Kasumi-1 (cell line): ENCODE data around the gene ATRN.
"Not testable (repeated sequence)": the region's sequence is repeated elsewhere in the genome, so short reads cannot be mapped to it uniquely, and the experiment has no call there.

Experiments used
- DNase-seq, 2 experiments: peaks; one replicate each; lab custom pipeline; 2025; lab: John Stamatoyannopoulos, UW

ATRN gene

DNA sequence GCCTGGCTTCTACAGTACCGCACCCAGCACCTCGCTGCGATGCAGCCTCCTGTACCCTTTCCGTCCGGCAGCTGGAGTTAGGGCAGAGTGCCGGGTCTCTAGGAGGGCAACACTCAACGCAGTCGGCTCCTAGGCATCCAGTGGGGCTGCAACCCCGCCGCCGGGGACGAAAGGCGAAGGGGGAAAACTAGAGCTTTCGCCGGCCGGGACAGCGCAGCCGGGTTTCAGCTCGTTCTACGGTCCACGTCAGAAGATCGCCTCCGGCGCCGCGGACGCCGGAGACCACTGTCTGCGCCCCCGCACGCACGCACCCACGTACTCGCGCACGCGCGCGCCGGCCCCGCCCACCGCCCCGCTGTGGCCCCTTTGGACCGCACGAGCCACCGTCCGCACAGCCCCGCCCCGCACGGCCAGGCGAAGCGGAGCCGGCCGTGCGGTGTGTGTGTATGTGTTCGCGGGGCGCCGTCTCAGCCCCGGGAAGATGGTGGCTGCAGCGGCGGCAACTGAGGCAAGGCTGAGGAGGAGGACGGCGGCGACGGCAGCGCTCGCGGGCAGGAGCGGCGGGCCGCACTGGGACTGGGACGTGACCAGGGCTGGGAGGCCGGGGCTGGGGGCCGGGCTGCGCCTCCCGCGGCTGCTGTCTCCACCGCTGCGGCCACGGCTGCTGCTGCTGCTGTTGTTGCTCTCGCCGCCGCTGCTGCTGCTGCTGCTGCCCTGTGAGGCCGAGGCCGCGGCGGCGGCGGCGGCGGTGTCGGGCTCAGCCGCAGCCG is at the start of gene ATRN:
Gene ATRN (plus strand): TSS at position 392 of the 770 bp plus-strand sequence. CDS start 90 bp downstream, at position 482.
- DNase-seq = peak; percentile 71 to 75

DNA sequence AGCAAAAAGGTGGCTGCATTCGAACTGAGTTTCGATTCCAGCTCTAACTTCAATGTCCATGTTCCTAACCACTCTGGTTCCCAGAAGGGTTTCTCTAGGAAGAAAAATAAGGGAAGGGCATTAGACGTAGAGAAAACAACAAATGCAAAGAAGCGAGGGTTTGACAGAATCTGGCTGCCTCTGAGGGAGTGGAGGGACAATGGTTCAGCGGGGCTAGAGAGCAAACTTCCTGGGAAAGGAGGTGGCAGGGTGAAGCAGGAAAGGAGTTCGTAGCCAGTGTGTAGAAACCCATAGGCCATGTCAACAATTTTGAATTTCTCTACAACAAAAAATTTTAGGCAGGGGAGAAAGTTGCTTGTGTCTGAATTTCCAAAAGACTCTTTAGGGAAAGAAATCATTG is 48.8 kb upstream of the ATRN start:
- no peak for DNase-seq

DNA sequence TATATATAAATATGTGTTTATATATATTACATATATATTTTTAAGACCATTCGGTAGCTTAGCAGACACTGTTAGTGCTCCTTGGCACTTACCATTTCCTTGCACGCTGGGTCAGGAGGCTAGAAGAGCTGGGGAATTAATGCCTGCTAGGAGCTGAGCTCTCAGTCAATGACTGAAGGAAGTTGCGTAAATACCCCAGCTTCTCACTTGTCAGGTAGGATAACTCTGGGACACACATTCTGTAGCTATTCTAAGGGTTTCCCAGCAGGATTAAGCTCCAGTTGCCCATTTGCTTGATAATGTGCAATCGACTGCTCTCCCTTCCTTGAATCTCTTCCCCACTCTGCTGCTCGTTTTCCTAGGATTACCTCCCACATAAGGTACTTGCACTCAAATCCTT is 47.7 kb upstream of the ATRN start:
- no peak for DNase-seq

DNA sequence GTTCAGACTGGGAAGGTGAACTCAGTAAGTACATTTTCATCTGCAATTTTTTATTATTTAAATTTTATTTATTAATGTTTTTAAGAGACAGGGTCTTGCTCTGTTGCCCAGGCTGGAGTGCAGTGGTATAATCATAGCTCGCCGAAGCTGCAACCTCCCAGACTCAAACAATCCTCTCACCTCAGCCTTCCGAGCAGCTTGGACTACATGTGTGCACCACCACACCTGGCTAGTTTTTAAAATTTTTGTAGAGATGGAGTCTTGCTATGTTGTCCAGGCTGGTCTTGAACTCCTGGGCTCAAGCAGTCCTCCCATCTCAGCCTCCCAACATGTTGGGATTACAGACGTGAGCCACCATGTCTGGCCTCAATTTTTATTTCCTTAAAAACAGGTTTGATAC is 44.1 kb upstream of the ATRN start:
- not testable (repeated sequence) for DNase-seq

DNA sequence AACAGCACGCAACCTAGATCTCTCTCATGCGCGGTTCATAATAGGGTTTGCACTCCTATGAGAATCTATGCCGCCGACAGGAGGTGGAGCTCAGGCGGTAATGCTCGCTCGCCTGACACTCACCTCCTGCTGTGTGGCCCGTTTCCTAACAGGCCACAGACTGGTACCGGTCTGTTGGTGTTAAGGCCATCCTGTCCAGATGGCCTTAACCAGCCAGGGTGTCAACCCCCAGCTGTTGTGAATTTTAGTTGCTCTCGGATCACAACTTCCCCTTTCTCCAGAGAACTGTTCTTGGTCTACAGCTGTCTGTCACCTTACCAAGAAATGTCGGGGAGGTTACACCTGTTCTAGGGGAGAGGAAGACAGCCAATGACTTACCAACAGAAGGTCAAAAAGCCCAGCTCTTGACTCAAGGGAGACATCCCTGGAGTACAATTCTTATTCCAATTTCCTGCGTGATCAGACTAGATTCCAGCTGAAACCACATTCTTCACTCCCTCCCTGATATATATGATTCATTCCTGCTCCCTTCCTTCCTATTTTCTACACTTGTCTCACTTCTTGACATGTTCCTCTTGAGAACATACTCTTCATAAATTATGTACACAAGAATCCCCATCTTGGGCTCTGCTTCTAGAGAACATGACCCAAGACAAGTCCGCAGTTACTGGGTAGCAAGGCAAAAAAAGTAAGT is 40.3 kb upstream of the ATRN start:
- DNase-seq = peak; percentile 88 to 91

DNA sequence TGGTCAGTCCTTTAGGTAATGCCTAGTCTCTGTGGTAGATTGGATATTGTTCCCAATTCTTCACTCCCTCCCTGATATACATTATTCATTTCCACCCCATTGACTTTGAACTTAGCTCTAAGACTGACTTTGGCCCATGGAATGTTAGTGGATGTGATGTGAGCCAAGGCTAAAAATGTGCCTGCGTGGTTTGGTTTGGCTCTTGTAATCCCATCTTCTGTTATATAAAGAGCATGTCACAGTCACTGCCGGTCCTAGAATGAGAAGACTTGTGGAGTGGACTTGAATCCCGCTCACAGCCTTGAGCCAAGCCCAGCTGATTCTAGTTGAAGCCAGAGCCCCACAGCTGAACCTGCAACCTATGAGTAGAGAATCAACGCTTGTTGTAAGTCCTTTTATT is 39.7 kb upstream of the ATRN start:
- DNase-seq = no peak

DNA sequence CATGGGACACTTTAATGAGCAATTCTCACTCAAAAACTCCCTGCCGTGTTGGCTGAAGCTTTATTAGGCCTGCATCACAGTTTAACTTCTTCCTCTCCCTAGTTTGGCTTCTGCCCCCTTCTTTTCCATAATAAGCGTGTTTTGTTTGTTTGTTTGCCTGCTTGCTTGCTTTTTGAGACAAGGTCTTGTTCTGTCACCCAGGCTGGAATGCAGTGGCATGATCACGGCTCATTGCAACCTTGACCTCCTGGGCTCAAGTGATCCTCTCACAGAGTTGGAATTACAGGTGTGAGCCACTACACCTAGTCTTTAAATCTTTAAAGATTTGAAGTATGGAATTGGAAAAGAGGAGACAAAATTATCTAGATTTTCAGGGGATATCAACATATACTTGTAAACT is 38.0 kb upstream of the ATRN start:
- no peak for DNase-seq

DNA sequence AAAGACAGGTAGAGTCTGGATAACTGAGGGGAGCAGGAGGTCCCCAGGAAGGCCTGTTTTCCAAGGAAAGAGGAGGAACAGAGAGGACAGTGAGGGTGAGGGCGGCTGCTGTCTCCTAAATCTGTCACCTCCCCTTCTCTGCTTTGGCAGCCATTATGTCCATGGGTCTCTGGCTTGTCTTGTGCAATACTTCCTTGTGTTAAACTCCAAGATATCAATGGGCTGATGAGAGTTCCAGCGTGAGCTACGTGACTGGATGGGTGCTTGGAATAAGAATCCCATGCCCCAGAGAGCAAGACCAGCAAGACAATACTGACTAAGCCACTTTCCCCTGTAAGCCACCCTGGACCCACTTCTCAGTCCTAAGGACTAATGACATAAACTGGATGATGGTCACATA is 37.1 kb upstream of the ATRN start:
- no peak for DNase-seq

DNA sequence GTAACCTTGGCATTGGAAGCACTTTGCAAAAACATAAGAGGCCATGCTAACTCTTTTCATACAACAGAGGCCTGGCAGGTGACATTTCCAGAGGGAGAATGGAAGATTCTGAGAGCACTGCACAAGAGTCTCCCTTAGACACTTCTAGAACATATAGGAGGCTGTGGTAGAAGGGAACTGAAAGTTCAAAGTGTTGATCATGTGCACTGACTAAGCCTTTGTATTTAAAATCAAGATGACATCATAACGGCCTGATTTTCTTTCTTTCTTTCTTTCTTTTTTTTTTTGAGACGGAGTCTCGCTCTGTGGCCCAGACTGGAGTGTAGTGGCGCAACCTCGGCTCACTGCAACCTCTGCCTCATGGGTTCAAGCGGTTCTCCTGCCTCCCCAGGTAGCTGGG is 36.6 kb upstream of the ATRN start:
- no peak for DNase-seq

DNA sequence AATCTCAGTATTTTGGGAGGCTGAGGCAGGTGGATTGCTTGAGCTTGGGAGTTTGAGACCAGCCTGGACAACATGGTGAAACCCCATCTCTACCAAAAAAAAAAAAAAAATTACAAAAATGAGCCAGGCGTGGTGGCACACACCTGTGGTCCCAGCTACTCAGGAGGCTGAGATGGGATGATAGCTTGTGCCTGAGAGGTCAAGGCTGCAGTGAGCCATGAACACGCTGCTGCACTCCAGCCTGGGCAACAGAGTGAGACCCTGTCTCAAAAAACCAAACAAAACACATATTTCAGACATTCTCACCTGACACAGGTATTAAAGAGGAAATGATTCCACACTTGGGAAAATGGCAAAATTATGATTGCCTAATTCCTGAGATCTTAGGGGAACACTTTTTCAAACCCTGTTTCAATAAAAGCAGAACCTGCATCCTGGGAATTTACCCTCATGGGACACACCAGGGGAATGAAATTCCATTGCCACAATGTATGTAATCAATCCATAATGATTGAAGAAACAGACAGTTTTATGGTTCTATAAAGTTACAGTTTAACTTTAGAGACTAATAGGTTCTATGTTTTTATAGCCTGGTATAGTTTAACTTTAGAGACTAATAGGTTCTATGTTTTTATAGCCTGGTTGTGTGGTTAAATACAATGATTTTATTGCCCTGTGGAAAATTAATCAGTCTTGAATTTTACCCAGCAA is 33.8 kb upstream of the ATRN start:
- no peak for DNase-seq

DNA sequence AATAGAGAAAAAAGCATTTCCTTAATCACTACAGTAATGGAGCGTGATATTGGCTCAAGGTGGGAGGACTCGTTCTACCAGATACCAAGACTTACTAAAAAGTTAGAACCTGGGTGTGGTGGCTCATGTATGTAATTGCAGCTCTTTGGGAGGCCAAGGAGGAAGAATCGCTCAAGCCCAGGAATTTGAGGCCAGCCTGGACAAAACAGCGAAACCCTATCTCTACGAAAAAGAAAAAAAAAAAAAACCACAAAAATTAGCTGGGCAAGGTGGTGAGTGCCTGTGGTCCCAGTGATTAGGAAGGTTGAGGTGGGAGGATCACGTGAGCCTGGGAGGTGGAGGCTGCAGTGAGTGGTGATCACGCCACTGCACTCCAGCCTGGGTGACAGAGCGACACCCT is 24.0 kb upstream of the ATRN start:
- DNase-seq = no peak

DNA sequence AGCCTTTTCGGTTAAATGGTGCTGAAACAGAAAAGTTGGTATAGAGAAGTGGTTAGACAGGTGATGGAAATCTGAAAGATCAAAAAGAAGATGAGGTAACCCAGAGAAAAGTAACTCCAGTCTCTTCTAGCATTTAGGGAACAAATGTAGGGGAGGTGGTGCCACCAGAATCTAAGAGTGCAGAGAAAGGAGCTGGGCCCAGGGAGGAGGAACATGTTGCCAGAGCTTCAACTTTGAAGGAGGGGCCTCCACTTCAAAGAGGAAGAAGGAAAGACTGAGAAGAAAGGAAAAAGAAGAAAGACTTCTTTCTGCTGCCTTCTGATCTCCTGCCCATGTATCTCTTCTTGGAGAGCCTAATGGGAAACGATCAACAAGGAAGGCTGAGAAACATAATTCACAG is 23.5 kb upstream of the ATRN start:
- peak in 1 of 2 experiments; percentile 31 for DNase-seq

DNA sequence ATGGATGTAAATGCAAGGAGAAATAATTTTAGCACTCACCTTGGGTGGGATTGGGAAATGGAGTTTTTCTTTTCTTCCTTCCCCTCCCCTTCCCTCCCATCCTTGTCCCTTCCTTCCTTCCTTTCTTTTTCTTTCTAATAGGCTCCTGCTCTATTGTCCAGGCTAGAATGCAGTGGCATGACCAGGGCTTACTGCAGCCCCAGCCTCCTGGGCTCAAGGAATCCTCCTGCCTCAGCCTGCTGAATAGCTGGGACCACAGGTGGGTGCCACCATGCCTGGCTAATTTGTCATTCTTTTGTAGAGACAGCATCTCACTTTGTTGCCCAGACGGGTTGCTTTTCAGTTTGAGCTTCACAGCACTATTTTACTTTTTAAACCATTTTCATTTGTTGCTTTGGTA is 21.5 kb upstream of the ATRN start:
- DNase-seq = no peak

DNA sequence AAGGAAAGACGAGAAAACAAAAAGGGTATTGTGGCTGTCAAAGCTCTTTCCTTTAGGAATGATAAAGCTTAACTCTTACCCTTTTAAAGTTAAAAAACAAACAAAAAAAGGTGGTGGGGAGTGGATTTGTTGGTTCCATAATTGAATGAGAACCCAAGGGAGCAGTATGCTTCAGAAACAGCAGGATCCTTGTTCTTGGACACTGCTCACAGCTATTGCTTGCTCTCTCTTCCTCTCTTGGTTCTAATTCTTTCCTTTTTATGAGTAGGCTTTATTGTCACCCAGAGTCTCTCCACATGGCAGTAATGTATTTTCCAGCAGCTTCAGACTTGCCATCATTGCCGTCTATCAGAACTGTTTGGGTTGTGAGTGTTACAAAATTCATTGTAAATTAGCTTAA is 18.7 kb upstream of the ATRN start:
- no peak for DNase-seq

DNA sequence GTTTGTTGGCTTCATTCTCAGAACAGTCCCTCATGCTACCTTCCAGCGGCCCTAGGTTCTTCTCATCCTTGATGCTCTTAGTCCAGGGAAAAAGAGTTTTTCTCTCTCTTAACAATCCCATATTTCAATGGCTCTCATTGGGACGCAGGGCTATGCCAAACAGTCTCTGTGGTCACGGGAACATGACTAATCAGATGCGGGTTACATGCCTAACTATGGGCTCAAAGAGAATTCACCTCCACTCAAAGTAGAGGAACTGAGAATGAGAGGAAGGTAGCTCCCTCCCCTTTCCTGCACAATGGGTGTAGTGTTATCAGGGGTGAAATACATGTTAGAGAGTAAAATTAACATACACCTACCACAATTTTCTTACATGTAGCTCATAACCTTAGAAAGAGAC is 18.1 kb upstream of the ATRN start:
- no peak for DNase-seq

DNA sequence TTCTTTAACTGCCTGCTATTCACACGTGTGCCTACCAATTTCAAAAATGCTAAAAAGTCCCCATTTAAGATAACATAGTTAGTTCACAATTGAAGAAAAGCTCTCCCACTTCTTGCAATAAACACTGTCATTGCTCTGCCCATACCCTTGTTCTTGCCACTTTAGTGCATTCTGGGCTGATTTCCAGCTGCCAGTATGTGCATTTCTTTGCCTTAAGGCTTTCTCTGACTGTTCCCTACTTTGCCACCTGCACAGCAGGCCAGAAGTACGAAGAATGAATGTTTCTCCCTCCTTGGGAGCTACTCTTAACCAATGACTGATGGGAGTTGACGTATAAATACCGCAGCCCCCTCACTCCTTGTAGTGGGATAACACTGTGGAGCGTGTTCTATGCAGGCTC is 16.0 kb upstream of the ATRN start:
- DNase-seq = no peak

DNA sequence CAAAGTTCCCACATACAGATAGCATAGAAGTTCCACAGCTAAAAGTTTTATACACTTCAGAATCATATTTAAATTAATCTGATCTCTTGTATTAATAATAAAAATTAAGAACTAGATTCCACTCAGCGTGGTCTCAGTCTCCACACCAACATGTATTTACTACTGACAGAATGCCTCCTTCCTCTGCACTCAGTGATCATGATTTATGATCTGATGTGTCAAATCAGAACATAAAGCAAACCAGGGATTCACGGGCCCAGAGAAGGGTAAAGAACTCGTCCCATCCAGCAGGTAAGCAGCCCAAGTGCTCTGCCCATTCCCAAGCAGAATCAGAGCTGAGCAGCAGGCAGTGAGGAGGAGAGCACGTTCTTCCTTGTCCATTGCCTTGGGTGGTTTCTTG is 14.2 kb upstream of the ATRN start:
- DNase-seq = no peak

DNA sequence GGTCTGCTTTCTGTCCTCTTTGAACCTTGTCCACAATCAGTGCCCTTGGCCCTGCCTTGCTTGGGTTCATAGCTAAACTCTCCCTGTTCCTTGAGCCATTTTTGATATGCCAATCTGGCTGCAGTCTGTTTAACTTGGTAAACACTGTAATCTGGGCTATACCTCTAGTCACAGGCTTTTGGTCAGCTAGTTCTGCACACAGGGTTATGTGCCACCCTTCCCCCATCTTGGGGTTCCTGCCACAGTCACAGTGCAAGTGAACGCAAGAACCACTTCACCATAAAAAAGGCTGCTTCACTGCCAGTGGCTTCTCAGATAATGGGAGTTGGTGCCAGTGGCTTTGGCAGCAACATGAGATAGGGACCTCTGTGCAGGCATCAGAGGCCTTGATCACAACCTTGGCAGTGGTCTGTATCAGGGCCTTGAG is 10.9 kb upstream of the ATRN start:
- no peak for DNase-seq

DNA sequence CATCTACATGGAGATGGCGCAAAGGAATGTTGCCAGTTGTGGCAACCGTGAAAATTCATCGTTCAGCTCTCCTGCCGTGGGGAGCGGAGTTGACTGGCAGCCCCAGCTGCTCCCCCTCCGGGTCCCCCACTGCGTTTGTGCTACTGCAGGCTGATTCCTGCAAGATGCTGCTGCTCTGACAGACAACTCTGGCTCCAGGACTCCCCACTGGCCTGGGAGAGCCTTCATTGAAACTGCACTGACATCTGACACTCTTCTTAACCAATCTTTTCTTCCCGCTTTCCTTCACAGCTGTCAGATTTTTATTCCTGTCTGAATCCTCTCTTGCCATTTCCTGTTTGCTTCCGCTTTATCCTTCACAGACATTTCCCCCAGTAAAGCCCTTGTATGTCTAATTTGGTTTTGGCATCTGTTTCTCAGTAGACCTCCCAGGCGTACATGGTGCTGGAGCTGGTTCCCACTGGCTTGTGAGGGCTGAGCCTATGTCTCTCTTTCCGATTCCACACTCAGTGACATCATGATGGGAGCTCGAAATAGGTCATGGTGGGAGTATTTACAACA is 9.5 kb upstream of the ATRN start:
- no peak for DNase-seq

DNA sequence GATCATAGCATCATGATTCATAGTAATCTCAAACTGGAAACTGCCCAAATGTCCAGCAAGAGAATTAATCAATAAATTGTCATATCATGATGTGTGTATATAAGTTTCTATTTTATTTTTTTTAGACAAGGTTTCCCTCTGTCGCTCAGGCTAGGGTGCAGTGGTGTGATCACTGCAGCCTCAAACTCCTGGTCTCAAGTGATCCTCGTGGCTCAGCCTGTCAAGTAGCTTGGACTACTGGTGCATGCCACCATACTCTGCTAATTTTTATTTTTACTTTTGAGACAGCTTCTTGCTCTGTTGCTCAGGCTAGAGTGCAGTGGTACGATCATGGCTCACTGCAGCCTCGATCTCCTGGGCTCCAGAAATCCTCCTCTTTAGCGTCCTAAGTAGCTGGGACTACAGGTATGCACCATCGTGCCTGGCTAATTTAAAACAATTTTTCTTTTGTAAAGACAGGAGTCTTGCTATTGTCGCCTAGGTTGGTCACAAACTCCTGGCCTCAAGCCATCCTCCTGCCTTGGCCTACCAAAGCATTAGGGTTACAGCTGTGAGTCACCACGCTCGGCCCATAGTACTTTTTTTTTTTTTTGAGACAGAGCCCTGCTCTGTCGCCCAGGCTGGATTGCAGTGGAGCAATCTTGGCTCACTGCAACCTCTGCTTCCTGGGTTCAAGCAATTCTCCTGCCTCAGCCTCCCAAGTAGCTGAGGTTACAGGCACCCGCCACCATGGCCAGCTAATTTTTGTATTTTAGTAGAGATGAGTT is 8.7 kb upstream of the ATRN start:
- DNase-seq = no peak

DNA sequence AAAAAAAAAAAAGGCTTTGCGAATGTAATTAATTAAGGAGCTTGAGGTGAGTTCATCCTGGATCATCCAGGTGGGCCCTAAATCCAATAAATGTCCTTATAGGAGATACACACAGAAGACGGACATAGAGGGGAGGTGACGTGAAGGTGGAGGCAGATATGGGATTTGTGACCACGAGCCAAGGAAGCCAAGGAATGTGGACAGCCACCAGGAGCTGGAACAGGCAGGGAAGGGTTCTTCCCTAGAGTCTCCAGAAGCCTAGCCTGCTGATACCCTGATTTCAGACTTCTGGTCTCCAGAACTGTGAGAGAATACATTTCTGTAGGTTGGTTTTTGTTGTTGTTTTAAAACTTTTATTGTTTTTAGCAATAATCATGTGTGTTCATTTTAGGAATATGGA is 6.7 kb upstream of the ATRN start:
- DNase-seq = no peak

DNA sequence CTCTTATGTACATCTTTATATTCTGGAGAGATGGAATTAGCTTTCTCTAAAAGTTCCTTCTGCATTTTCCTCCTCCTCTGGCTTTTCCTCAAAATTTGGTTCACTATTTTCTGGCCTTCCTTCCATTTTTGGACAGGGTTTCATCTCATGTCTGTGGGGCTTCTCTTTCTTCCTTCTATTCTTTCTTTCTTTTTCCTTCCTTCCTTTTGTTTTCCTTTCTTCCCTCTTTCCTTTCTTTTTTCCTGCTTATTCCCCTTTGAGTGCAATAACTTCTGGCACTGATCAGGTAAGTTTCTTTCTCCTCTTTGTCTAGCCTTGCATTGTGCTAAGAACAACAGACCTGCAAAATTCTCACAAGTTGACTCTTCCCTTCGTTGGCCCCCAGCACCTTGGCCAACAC is 5.5 kb upstream of the ATRN start:
- no peak for DNase-seq
